Fibroblast of lung (primary cell): ENCODE measurements around the gene LPCAT3. TPM values are rescaled to one million over a fixed set of nuclear protein-coding genes. Genes with fewer than 3 reads are reported as not detected.

Experiments used
- DNase-seq, 2 donors: peaks; one replicate each; pipeline versions ENCODE4 v3.0.0 to v3.0.0-alpha.2; 2010; ENCODE audit warnings: low read depth in 2 of 2
- H2AFZ ChIP-seq: 2 replicates; pipeline ENCODE4 v1.5.1; 2012; ENCODE audit warnings: low read length, control low read depth, inconsistent platforms
- H3K27ac ChIP-seq: 2 replicates; pipeline ENCODE4 v1.5.1; 2011; ENCODE audit warnings: low read length, control low read depth; ENCODE audit not compliant: insufficient read depth
- H3K27me3 ChIP-seq: 2 replicates; pipeline ENCODE4 v1.5.1; 2011; ENCODE audit warnings: mild to moderate bottlenecking, low read length; ENCODE audit not compliant: control insufficient read depth, insufficient read depth
- H3K36me3 ChIP-seq: 2 replicates; pipeline ENCODE4 v1.5.1; 2011; ENCODE audit warnings: low read length; ENCODE audit not compliant: control insufficient read depth, insufficient read depth
- H3K4me1 ChIP-seq: 2 replicates; pipeline ENCODE4 v1.5.1; 2011; ENCODE audit warnings: low read length; ENCODE audit not compliant: control insufficient read depth, insufficient read depth; ENCODE audit errors: extremely low read depth
- H3K4me2 ChIP-seq: 2 replicates; pipeline ENCODE4 v1.5.1; 2011; ENCODE audit warnings: low read length, control low read depth; ENCODE audit not compliant: insufficient read depth; ENCODE audit errors: extremely low read depth
- H3K4me3 ChIP-seq, 4 experiments: fragments of 200-600 bp in 1 of 4; sonication (generic) in 1 of 4; replicated peaks in 1 of 4; 2 replicates each; pipeline ENCODE4 v1.5.1; 2011 to 2016; ENCODE audit warnings: low read length in 4 of 4, low read depth in 3 of 4, mild to moderate bottlenecking in 3 of 4, control low read depth in 2 of 4, inconsistent platforms in 1 of 4, mixed read lengths in 1 of 4; ENCODE audit not compliant: insufficient read depth in 1 of 4; ENCODE audit errors: control extremely low read depth in 1 of 4
- H3K79me2 ChIP-seq: 2 replicates; pipeline ENCODE4 v1.5.1; 2012; ENCODE audit warnings: mild to moderate bottlenecking, low read length, inconsistent platforms; ENCODE audit not compliant: control insufficient read depth, insufficient read depth
- H3K9ac ChIP-seq: 2 replicates; pipeline ENCODE4 v1.5.1; 2011; ENCODE audit warnings: mild to moderate bottlenecking, low read length, control low read depth; ENCODE audit not compliant: insufficient read depth
- H3K9me3 ChIP-seq: 2 replicates; pipeline ENCODE4 v1.5.1; 2012; ENCODE audit warnings: low read depth, low read length; ENCODE audit not compliant: control insufficient read depth, insufficient read depth
- H4K20me1 ChIP-seq: 2 replicates; pipeline ENCODE4 v1.5.1; 2011; ENCODE audit warnings: low read length; ENCODE audit not compliant: control insufficient read depth, insufficient read depth; ENCODE audit errors: extremely low read depth
- CTCF ChIP-seq, 2 donors: IDR thresholded peaks in 1 of 2; conservative IDR thresholded peaks in 1 of 2; 1 replicate in 1 of 2; 2 replicates in 1 of 2; pipeline ENCODE4 v1.5.1; 2011 to 2012; ENCODE audit warnings: low read length in 2 of 2, control low read depth in 1 of 2, inconsistent platforms in 1 of 2, low read depth in 1 of 2, mild to moderate bottlenecking in 1 of 2
- EZH2 ChIP-seq: IDR thresholded peaks from 2 replicates; pipeline ENCODE4 v1.5.1; 2012; ENCODE audit warnings: low read length, control low read depth, mild to moderate bottlenecking; ENCODE audit errors: missing control alignments
- polyA plus RNA-seq, 2 donors: library from polyadenylated mRNA; depleted of rRNA in 1 of 2; stranded (reverse) in 1 of 2; unstranded in 1 of 2; fragments of >200 nt; gene quantifications; 2 replicates each; pipeline ENCODE4 v1.2.1, GENCODE V29; 2011 to 2012; ENCODE audit warnings: missing spikeins in 1 of 2
- total RNA-seq: library from RNA; depleted of rRNA; stranded (reverse); fragments of >200 nt; gene quantifications from 2 replicates; pipeline ENCODE4 v1.2.1, GENCODE V29; 2014

LPCAT3 gene
- total and polyA plus RNA-seq, 2 donors (not counting 1 experiment from before 2014, with no cell fraction given) = 11.4 to 54.0 TPM

- H3K79me2 ChIP-seq = peaks cover 32% of the 10 kb centered on the region
- H3K36me3 ChIP-seq = peaks cover 19% of the 10 kb centered on the region
- DNase-seq = no peak
- H3K27ac ChIP-seq = no peak overlapping the region
- no peak overlapping the region for H3K4me2 ChIP-seq
- H3K4me3 ChIP-seq = no peak overlapping the region
- TF ChIP-seq EZH2 (no peak), CTCF (conservative IDR thresholded peaks at IDR 0.05 in 1 of 2, IDR thresholded peaks at IDR 0.05 in 1 of 2; ENCODE audit: low read depth in 1 of 2, low read length in 2 of 2) (no peak)
- H2AFZ ChIP-seq = no peak overlapping the region
- H3K9ac ChIP-seq = no peak overlapping the region
- peaks cover 2% of the 10 kb centered on the region for H3K4me1 ChIP-seq
- no peaks in the 10 kb centered on the region for H4K20me1 ChIP-seq
- no peaks in the 10 kb centered on the region for H3K27me3 ChIP-seq
- no peaks in the 10 kb centered on the region for H3K9me3 ChIP-seq
These were observed 44.1 kb downstream of the LPCAT3 start for GRCh38 chr12:6974180-6974579.

- Histone ChIP-seq H3K9me3 (no peaks in the 10 kb centered on the region), H3K27ac (peak overlapping the region; percentile 68), H3K27me3 (no peaks in the 10 kb centered on the region), H3K4me2 (peak overlapping the region; percentile 90), H3K4me1 (peaks cover 5% of the 10 kb centered on the region), H2AFZ (no peak overlapping the region), H4K20me1 (no peaks in the 10 kb centered on the region), H3K4me3 (peak overlapping the region; percentile 73 to 99 (median 95)), H3K79me2 (peaks cover 48% of the 10 kb centered on the region), H3K36me3 (peaks cover 32% of the 10 kb centered on the region), H3K9ac (peak overlapping the region; percentile 79)
- DNase-seq = no peak
- TF ChIP-seq CTCF (conservative IDR thresholded peaks at IDR 0.05 in 1 of 2, IDR thresholded peaks at IDR 0.05 in 1 of 2; ENCODE audit: low read depth in 1 of 2, low read length in 2 of 2) = no peak
- no peak for TF ChIP-seq EZH2
These were observed 48.2 kb downstream of the LPCAT3 start for GRCh38 chr12:6970096-6970527.

- no peak for DNase-seq
- Histone ChIP-seq H2AFZ (no peak overlapping the region), H3K4me3 (peak overlapping the region in 1 of 4 experiments; percentile 98), H3K36me3 (peaks cover 24% of the 10 kb centered on the region), H3K9ac (no peak overlapping the region), H3K4me1 (peaks cover 7% of the 10 kb centered on the region), H3K4me2 (no peak overlapping the region), H3K27me3 (no peaks in the 10 kb centered on the region), H3K79me2 (peaks cover 48% of the 10 kb centered on the region), H3K9me3 (no peaks in the 10 kb centered on the region), H4K20me1 (no peaks in the 10 kb centered on the region), H3K27ac (no peak overlapping the region)
- TF ChIP-seq CTCF (conservative IDR thresholded peaks at IDR 0.05 in 1 of 2, IDR thresholded peaks at IDR 0.05 in 1 of 2; ENCODE audit: low read depth in 1 of 2, low read length in 2 of 2) (no peak), EZH2 (no peak)
These were observed 49.9 kb downstream of the LPCAT3 start for GRCh38 chr12:6968426-6968825.
